ENCODE results near the gene MCC. TPM values are rescaled to one million over a fixed set of nuclear protein-coding genes. Genes with fewer than 3 reads are reported as not detected.

MCC gene
- total RNA-seq, 1 experiment from 2014 or later, result 23.5 TPM

DNA sequence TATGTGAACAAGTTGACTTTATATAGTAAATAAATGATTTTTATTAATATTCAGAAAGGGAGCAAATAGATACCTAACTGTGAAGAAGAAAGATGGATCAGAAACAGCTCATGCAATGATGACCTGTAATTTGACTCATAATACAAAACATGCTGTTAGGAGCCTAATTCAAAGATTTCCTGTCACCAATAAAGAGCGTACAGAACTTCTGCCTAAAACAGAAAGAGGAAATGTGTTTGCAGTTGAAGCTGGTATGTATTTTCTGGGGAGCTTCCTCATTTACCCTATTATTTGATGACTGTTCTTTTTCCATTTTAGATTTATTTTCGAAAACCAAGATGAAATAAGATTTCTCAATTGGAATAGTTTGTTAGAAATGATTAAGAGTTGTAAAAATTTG, 36.7 kb upstream of the MCC start:
- DNase-seq (ENCODE audit: low spot score) (no peak), ATAC-seq (no peak)
- Mint-ChIP-seq H3K27me3 (ENCODE audit: low read depth) (no peaks in the 10 kb centered on the region), H3K27ac (no peak overlapping the region), H3K36me3 (peaks cover 15% of the 10 kb centered on the region), H3K4me3 (no peak overlapping the region), H3K4me1 (peaks cover 11% of the 10 kb centered on the region), H3K9me3 (peaks cover 8% of the 10 kb centered on the region)
- POLR2A ChIA-PET, result no interaction called here
- TF ChIP-seq, protein P1, sequence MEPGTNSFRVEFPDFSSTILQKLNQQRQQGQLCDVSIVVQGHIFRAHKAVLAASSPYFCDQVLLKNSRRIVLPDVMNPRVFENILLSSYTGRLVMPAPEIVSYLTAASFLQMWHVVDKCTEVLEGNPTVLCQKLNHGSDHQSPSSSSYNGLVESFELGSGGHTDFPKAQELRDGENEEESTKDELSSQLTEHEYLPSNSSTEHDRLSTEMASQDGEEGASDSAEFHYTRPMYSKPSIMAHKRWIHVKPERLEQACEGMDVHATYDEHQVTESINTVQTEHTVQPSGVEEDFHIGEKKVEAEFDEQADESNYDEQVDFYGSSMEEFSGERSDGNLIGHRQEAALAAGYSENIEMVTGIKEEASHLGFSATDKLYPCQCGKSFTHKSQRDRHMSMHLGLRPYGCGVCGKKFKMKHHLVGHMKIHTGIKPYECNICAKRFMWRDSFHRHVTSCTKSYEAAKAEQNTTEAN (CRISPR knock-in tag; IDR thresholded peaks at IDR 0.05), result no peak
- TF ChIP-seq SMAD3 (CRISPR knock-in tag; IDR thresholded peaks at IDR 0.05; ENCODE audit: borderline replicate concordance) (no peak), ZNF671 (CRISPR knock-in tag; IDR thresholded peaks at IDR 0.05) (no peak), PREB (CRISPR knock-in tag; IDR thresholded peaks at IDR 0.05; ENCODE audit: borderline replicate concordance) (no peak), ZNF423 (CRISPR knock-in tag; IDR thresholded peaks at IDR 0.05) (no peak)
- TF ChIP-seq, protein P2, sequence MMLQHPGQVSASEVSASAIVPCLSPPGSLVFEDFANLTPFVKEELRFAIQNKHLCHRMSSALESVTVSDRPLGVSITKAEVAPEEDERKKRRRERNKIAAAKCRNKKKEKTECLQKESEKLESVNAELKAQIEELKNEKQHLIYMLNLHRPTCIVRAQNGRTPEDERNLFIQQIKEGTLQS (CRISPR knock-in tag; conservative IDR thresholded peaks at IDR 0.05), result no peak
- CTCF ChIA-PET, result interaction anchor here (2.1 kb wide), 1 partner anchor 81 kb away, joined by 6 read pairs; no protein-coding TSS in a partner anchor

DNA sequence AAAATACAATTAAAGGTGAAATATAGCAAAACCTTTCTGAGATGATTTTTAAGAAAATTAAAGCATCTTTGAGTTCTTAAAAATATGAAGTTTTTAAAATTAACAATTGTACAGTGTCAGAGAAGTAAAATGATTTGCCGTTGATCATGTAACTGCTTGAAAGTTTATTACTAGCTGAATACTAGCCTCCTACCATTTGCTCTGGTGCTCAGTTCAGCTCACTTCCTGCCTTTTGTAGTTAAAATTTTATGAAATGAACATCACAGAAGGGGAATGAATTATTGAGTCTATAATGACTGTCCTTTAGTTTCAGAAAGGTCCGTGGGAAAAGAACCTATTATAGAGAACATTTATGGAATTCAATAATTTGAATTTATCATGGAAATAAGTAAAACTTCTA, 34.9 kb upstream of the MCC start:
- peaks cover 10% of the 10 kb centered on the region for H3K36me3 Mint-ChIP-seq
- DNase-seq (ENCODE audit: low spot score) (no peak), ATAC-seq (no peak)
- no peaks in the 10 kb centered on the region for H3K27me3 Mint-ChIP-seq (ENCODE audit: low read depth)
- TF ChIP-seq IRF2 (CRISPR knock-in tag; IDR thresholded peaks at IDR 0.05; ENCODE audit: borderline replicate concordance, low read depth) (no peak), ZNF317 (CRISPR knock-in tag; IDR thresholded peaks at IDR 0.05; ENCODE audit: borderline replicate concordance, low read depth) (no peak), E2F1 (CRISPR knock-in tag; IDR thresholded peaks at IDR 0.05) (no peak), MYBL2 (CRISPR knock-in tag; IDR thresholded peaks at IDR 0.05) (no peak), MXD4 (CRISPR knock-in tag; IDR thresholded peaks at IDR 0.05; ENCODE audit: borderline replicate concordance) (no peak), ESRRA (CRISPR knock-in tag; IDR thresholded peaks at IDR 0.05; ENCODE audit: borderline replicate concordance) (no peak), ATF2 (CRISPR knock-in tag; IDR thresholded peaks at IDR 0.05; ENCODE audit: borderline replicate concordance, low read depth) (no peak), ETV6 (CRISPR knock-in tag; IDR thresholded peaks at IDR 0.05) (no peak), CREB1 (CRISPR knock-in tag; IDR thresholded peaks at IDR 0.05) (no peak), FOXP1 (CRISPR knock-in tag; IDR thresholded peaks at IDR 0.05; ENCODE audit: borderline replicate concordance) (no peak), ELF4 (CRISPR knock-in tag; IDR thresholded peaks at IDR 0.05; ENCODE audit: low read depth) (no peak)
- TF ChIP-seq, protein P3, sequence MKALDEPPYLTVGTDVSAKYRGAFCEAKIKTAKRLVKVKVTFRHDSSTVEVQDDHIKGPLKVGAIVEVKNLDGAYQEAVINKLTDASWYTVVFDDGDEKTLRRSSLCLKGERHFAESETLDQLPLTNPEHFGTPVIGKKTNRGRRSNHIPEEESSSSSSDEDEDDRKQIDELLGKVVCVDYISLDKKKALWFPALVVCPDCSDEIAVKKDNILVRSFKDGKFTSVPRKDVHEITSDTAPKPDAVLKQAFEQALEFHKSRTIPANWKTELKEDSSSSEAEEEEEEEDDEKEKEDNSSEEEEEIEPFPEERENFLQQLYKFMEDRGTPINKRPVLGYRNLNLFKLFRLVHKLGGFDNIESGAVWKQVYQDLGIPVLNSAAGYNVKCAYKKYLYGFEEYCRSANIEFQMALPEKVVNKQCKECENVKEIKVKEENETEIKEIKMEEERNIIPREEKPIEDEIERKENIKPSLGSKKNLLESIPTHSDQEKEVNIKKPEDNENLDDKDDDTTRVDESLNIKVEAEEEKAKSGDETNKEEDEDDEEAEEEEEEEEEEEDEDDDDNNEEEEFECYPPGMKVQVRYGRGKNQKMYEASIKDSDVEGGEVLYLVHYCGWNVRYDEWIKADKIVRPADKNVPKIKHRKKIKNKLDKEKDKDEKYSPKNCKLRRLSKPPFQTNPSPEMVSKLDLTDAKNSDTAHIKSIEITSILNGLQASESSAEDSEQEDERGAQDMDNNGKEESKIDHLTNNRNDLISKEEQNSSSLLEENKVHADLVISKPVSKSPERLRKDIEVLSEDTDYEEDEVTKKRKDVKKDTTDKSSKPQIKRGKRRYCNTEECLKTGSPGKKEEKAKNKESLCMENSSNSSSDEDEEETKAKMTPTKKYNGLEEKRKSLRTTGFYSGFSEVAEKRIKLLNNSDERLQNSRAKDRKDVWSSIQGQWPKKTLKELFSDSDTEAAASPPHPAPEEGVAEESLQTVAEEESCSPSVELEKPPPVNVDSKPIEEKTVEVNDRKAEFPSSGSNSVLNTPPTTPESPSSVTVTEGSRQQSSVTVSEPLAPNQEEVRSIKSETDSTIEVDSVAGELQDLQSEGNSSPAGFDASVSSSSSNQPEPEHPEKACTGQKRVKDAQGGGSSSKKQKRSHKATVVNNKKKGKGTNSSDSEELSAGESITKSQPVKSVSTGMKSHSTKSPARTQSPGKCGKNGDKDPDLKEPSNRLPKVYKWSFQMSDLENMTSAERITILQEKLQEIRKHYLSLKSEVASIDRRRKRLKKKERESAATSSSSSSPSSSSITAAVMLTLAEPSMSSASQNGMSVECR (CRISPR knock-in tag; IDR thresholded peaks at IDR 0.05; ENCODE audit: borderline replicate concordance), result no peak
- no peak overlapping the region for H3K4me3 Mint-ChIP-seq
- ChIA-PET CTCF (interaction anchor here (0.9 kb wide), 1 partner anchor 527 kb away, joined by 3 read pairs; no protein-coding TSS in a partner anchor), POLR2A (no interaction called here)
- peaks cover 11% of the 10 kb centered on the region for H3K4me1 Mint-ChIP-seq
- peaks cover 4% of the 10 kb centered on the region for H3K9me3 Mint-ChIP-seq
- H3K27ac Mint-ChIP-seq, result no peak overlapping the region
